Vagina (tissue), 2 donors: ENCODE data around the gene PSMA1. TPM values are rescaled to one million over a fixed set of nuclear protein-coding genes. Genes with fewer than 3 reads are reported as not detected.

ENCODE experiments used
- DNase-seq, 2 donors: peaks; one replicate each; pipeline ENCODE4 v3.0.0-alpha.2; 2017; ENCODE audit errors: extremely low spot score in 2 of 2
- H3K27ac ChIP-seq: fragments of 200-600 bp; sonication (generic); one replicate; pipeline ENCODE4 v1.5.1; 2019
- H3K27me3 ChIP-seq: fragments of 200-600 bp; sonication (generic); one replicate; pipeline ENCODE4 v1.5.1; 2019
- H3K36me3 ChIP-seq, 2 donors: fragments of 200-600 bp; sonication (generic); one replicate each; pipeline ENCODE4 v1.5.1; 2017 to 2019
- H3K4me1 ChIP-seq: fragments of 200-600 bp; sonication (generic); one replicate; pipeline ENCODE4 v1.5.1; 2019
- H3K4me3 ChIP-seq, 2 donors: fragments of 200-600 bp; sonication (generic); 1 replicate in 1 of 2; 2 replicates in 1 of 2; pipeline ENCODE4 v1.5.1; 2016 to 2019
- H3K9me3 ChIP-seq: fragments of 200-600 bp; sonication (generic); one replicate; pipeline ENCODE4 v1.5.1; 2019
- POLR2A ChIP-seq, 2 donors: fragments of 450-650 bp; IDR thresholded peaks; one replicate each; pipeline ENCODE4 v1.6.1; 2017; ENCODE audit warnings: antibody characterized with exemption in 2 of 2, mild to moderate bottlenecking in 2 of 2, moderate library complexity in 2 of 2
- POLR2AphosphoS5 ChIP-seq, 2 donors: sonication (generic); formaldehyde crosslinking; IDR thresholded peaks; one replicate each; pipeline ENCODE4 v1.9.0; 2017; ENCODE audit warnings: antibody characterized with exemption in 2 of 2, mild to moderate bottlenecking in 2 of 2, low read depth in 1 of 2; ENCODE audit not compliant: insufficient read depth in 1 of 2
- intact Hi-C: fragments of 100-400 bp; cut with DNase I; formaldehyde crosslinking; loops from one replicate; pipeline ENCODE4 v1.15.1; 2023
- total RNA-seq: library from RNA; depleted of rRNA; stranded (reverse); fragments of >200 nt; gene quantifications from one replicate; pipeline ENCODE4 v1.2.3, GENCODE V29; 2016
- TF ChIP-seq, protein P1 (sequence below), 3 experiments: fragments of 450-650 bp in 2 of 3; fragments of 200-600 bp in 1 of 3; sonication (generic) in 1 of 3; IDR thresholded peaks; one replicate each; pipeline ENCODE4 v1.5.1; 2017 to 2019; ENCODE audit warnings: antibody characterized with exemption in 3 of 3, mild to moderate bottlenecking in 2 of 3, moderate library complexity in 2 of 3

The PSMA1 gene
- total RNA-seq, 1 donor from 2014 or later, result 72.4 TPM

DNA sequence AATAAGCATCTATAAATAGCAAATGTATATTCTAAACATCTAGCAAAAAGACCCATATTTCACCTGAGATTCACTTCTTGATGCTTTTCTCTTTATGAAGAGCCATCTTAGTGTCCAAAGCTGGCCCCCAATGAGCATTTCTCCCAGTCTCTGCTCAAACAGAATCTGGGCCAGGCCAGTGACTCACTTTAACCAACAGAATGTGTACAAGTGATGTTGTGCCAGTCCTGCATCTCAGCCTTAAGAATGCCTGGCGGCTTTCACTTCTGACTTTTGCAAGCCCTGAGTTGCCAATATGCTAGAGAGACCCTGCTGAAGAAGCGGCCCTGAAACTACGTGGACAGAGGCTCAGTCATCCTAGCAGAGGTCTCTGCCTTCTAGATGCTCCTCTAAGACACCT is 13.7 kb downstream of the PSMA1 start:
- Histone ChIP-seq H3K36me3 (peaks cover 0 to 76% of the 10 kb centered on the region in 2 donors), H3K27me3 (no peaks in the 10 kb centered on the region)

DNA sequence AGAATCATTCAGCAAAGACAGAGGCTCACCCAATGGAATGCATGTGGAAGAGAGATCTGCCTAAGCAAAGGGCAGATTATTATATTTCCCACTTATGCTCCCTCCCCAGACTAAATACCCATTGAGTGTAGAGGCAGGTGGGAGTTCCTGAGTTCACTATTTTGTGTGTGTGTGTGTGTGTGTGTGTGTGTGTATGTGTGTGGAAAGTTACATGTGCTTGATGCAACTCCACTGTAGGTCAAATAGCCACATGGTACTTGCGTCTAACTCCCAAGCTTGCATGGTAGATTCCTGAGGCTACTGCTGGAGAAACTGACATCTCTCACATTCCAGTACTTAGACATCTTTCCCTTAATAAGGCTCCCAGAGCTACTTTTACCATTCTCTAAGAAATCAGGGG is 17.2 kb downstream of the PSMA1 start:
- Histone ChIP-seq H3K4me3 (no peak overlapping the region), H3K27me3 (no peaks in the 10 kb centered on the region), H3K4me1 (peaks cover 9% of the 10 kb centered on the region), H3K9me3 (no peaks in the 10 kb centered on the region), H3K27ac (no peak overlapping the region), H3K36me3 (peaks cover 0 to 44% of the 10 kb centered on the region in 2 donors)
- intact Hi-C loops, result no loop called here
- no peak for TF ChIP-seq POLR2A (IDR thresholded peaks at IDR 0.05)
- TF ChIP-seq, protein P1, sequence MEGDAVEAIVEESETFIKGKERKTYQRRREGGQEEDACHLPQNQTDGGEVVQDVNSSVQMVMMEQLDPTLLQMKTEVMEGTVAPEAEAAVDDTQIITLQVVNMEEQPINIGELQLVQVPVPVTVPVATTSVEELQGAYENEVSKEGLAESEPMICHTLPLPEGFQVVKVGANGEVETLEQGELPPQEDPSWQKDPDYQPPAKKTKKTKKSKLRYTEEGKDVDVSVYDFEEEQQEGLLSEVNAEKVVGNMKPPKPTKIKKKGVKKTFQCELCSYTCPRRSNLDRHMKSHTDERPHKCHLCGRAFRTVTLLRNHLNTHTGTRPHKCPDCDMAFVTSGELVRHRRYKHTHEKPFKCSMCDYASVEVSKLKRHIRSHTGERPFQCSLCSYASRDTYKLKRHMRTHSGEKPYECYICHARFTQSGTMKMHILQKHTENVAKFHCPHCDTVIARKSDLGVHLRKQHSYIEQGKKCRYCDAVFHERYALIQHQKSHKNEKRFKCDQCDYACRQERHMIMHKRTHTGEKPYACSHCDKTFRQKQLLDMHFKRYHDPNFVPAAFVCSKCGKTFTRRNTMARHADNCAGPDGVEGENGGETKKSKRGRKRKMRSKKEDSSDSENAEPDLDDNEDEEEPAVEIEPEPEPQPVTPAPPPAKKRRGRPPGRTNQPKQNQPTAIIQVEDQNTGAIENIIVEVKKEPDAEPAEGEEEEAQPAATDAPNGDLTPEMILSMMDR (IDR thresholded peaks at IDR 0.05), result no peak
- no peak for TF ChIP-seq POLR2AphosphoS5 (IDR thresholded peaks at IDR 0.05; ENCODE audit: insufficient read depth in 1 of 2, low read depth in 1 of 2)
- DNase-seq, result no peak

More for the DNA sequence above, 13.7 kb downstream of the PSMA1 start:
- DNase-seq, result no peak
- intact Hi-C loops, result no loop called here
- no peaks in the 10 kb centered on the region for H3K4me1 ChIP-seq
- H3K4me3 ChIP-seq, result no peak overlapping the region
- TF ChIP-seq POLR2AphosphoS5 (IDR thresholded peaks at IDR 0.05; ENCODE audit: insufficient read depth in 1 of 2, low read depth in 1 of 2) (no peak), POLR2A (IDR thresholded peaks at IDR 0.05) (no peak)
- TF ChIP-seq, protein P1 (IDR thresholded peaks at IDR 0.05), result no peak
- no peak overlapping the region for H3K27ac ChIP-seq
- no peaks in the 10 kb centered on the region for H3K9me3 ChIP-seq

DNA sequence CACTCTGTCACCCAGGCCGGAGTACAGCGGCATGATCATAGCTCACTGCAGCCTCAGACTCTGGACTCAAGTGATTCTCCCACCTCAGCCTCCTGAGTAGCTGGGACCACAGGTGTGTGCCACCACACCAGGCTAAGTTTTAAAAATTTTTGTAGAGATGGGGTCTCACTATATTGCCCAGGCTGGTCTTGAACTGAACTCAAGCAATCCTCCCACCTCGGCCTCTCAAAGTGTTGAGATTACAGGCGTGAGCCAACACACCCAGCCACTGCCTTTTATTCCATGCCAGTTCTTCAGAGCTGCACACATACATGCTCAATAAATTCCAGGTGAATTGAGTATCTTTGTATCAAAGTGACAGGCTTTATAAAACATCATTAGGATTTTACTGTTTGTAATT is 18.1 kb downstream of the PSMA1 start:
- intact Hi-C loops, result no loop called here
- H3K36me3 ChIP-seq, result peaks cover 0 to 34% of the 10 kb centered on the region in 2 donors
- TF ChIP-seq POLR2AphosphoS5 (IDR thresholded peaks at IDR 0.05; ENCODE audit: insufficient read depth in 1 of 2, low read depth in 1 of 2) (no peak), POLR2A (IDR thresholded peaks at IDR 0.05) (no peak)
- TF ChIP-seq, protein P1 (IDR thresholded peaks at IDR 0.05), result no peak

DNA sequence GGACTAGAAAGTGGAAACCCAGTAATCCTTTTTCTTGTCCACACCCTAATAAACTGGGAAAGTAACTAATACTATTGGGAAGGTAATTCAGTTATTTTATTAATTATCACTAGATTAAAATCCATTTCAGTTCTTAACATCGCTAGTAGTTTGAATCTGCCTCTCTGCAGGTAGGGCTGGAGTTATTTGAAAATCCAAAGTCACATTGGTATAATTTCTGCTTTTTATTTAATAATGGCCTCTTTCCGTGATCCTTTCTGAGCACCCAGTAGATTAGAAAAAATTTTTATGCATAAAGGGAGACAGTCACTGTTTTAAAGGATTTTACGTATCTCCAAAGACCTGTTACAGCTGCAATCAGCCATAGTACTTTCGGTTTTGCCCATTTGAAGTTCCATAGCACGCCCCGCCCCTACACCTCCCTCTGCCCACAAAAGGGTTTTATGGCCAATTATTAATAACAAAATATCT is 20.0 kb downstream of the PSMA1 start:
- TF ChIP-seq, protein P1 (IDR thresholded peaks at IDR 0.05), result no peak
- TF ChIP-seq POLR2AphosphoS5 (IDR thresholded peaks at IDR 0.05; ENCODE audit: insufficient read depth in 1 of 2, low read depth in 1 of 2) (no peak), POLR2A (IDR thresholded peaks at IDR 0.05) (no peak)
- no peaks in the 10 kb centered on the region for H3K9me3 ChIP-seq
- H3K4me1 ChIP-seq, result peaks cover 31% of the 10 kb centered on the region
- intact Hi-C loops, result no loop called here
- peak overlapping the region; percentile 87 for H3K27ac ChIP-seq
- no peak for DNase-seq
- peak overlapping the region; percentile 76 to 84 for H3K4me3 ChIP-seq
- H3K36me3 ChIP-seq, result peaks cover 0 to 16% of the 10 kb centered on the region in 2 donors
- no peaks in the 10 kb centered on the region for H3K27me3 ChIP-seq

More for the DNA sequence above, 18.1 kb downstream of the PSMA1 start:
- H3K27me3 ChIP-seq, result no peaks in the 10 kb centered on the region
- peaks cover 19% of the 10 kb centered on the region for H3K4me1 ChIP-seq
- H3K9me3 ChIP-seq, result no peaks in the 10 kb centered on the region
- no peak overlapping the region for H3K27ac ChIP-seq
- H3K4me3 ChIP-seq, result no peak overlapping the region
- no peak for DNase-seq

DNA sequence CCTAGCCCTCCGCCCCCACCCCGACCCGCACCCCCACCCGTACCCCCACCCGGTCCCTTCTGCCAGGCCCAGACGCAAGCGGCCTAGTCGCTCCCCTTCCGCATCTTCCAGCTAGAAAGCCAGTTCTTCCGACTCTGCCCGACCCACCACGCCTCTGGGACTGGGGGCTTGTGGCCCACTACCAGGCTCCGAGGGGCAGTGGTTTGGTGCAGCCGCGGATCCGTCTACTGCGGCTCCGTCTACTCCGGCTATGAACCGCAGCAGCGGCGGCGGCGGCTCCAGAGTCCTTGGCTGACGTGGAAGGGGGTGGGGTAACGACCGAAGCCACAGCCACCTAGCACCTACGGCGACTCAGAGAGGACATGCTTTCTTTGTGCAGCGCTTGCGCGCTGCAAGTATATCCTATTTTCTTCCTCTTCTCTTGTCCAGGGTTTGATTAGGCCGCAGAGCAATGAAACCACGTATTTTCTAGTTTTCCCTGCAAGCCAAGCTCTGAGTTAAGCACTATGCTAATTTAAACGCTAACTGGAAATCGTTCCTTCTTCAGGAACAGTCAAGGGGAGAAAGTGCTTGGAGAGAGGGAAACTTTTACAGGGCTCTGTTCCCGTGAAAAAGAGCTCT is 20.5 kb downstream of the PSMA1 start, which contains the start of gene COPB1:
TSS of gene COPB1 (minus strand) at position 252 of the 621 bp plus-strand sequence. CDS start 883 bp downstream, outside the sequence.
- Histone ChIP-seq H3K27ac (peak within 1 kb of the TSS; percentile 87), H3K9me3 (no peaks in the 10 kb centered on the region), H3K4me1 (peaks cover 31% of the 10 kb centered on the region), H3K4me3 (peak within 1 kb of the TSS; percentile 76 to 84), H3K27me3 (no peaks in the 10 kb centered on the region), H3K36me3 (peaks cover 0 to 10% of the 10 kb centered on the region in 2 donors)
- peak in 1 of 2 donors; percentile 69 for TF ChIP-seq POLR2A (IDR thresholded peaks at IDR 0.05)
- TF ChIP-seq POLR2AphosphoS5 (IDR thresholded peaks at IDR 0.05; ENCODE audit: insufficient read depth in 1 of 2, low read depth in 1 of 2), result peak; percentile 96 to 98
- TF ChIP-seq, protein P1 (IDR thresholded peaks at IDR 0.05), result peak in 1 of 3 experiments; percentile 5
- DNase-seq, result peak in 1 of 2 donors; percentile 92
- intact Hi-C loops, result no loop called here
